ENCODE measurements around the gene ERICH6.
A peak's percentile ranks its signal among the peaks of the same experiment; 100 is the strongest.

The ERICH6 gene

DNA sequence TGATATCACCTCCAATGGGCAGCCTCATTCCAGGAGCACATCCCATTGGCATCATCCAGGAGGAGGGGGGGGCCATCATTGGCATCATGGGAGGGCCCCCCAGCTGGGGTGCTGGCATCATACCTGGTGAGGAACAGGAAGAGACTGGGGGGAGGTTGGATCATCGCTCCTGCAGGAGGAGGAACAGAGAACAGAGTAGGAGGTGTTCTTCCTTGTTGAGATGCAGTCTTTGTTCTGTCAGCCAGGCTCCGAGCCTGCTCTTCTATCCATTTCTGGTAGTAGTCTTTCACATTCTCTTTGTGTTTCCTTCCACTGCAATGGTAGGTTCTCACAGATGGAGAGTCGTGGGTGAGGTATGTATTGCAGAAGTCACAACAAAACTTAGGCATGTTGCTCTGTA lies 16.7 kb upstream of the ERICH6 start:
- Histone ChIP-seq H3K4me3 (ENCODE audit: low read depth in 1 of 2, low read length in 2 of 2) (no peak overlapping the region), H3K27me3 (ENCODE audit: low read depth, low read length) (no peaks in the 10 kb centered on the region), H3K4me1 (ENCODE audit: control insufficient read depth in 1 of 2, insufficient read depth in 2 of 2, low read length in 2 of 2) (peaks cover 0 to 6% of the 10 kb centered on the region in 2 donors), H3K27ac (ENCODE audit: low read length) (no peak overlapping the region), H3K9me3 (ENCODE audit: control insufficient read depth in 1 of 2, low read length in 2 of 2) (no peaks in the 10 kb centered on the region), H3K36me3 (ENCODE audit: control insufficient read depth in 1 of 2, insufficient read depth in 2 of 2, low read length in 2 of 2) (no peaks in the 10 kb centered on the region)

DNA sequence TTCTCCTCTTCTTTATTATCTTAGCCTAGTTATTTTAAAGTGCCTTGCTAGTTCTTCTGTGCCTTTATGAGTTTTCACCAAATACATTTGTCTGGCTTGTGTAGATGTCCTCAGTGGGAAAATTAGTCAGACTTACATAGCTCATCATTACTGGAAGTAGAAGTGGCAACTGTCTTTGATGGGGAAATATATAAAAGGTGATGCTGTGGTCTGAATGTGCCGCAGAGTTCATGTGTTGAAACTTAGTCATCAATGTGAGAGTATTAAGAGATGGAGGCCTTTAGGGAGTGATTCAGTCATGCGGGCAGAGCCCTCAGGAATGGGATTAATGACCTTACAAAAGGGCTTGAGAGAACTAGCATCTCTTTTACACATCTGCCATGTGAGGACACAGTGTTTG lies 6.4 kb upstream of the ERICH6 start:
- Histone ChIP-seq H3K27me3 (ENCODE audit: low read depth, low read length) (no peaks in the 10 kb centered on the region), H3K36me3 (ENCODE audit: control insufficient read depth in 1 of 2, insufficient read depth in 2 of 2, low read length in 2 of 2) (no peaks in the 10 kb centered on the region), H3K9me3 (ENCODE audit: control insufficient read depth in 1 of 2, low read length in 2 of 2) (no peaks in the 10 kb centered on the region), H3K4me1 (ENCODE audit: control insufficient read depth in 1 of 2, insufficient read depth in 2 of 2, low read length in 2 of 2) (no peaks in the 10 kb centered on the region), H3K27ac (ENCODE audit: low read length) (no peak overlapping the region), H3K4me3 (ENCODE audit: low read depth in 1 of 2, low read length in 2 of 2) (no peak overlapping the region)

DNA sequence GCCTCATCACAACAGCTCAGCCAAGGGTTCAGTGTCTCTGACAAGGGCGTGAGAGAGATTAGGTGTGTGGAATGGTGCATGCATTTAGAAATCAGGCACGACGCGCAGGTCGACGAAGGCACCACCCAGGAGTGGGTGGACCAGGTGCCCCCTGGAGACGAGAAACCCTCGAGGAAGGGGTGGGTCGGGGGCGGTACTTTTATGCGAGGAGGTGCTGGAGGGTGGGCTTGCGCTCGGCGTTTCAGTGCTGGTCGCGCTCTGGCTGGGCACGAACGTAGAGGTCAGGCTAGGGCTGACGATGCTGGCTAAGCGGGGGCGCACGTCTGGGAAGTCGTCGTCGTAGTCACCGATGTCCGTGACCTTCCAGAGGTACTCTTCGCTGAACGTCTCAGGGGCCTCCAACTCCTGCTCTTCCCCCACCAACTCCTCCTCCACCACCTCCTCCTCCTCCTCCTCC lies 393 bp downstream of the ERICH6 start:
- Histone ChIP-seq H3K4me1 (ENCODE audit: control insufficient read depth in 1 of 2, insufficient read depth in 2 of 2, low read length in 2 of 2) (peaks cover 0 to 5% of the 10 kb centered on the region in 2 donors), H3K27ac (ENCODE audit: low read length) (peak overlapping the region; percentile 86), H3K9me3 (ENCODE audit: control insufficient read depth in 1 of 2, low read length in 2 of 2) (no peaks in the 10 kb centered on the region), H3K36me3 (ENCODE audit: control insufficient read depth in 1 of 2, insufficient read depth in 2 of 2, low read length in 2 of 2) (no peaks in the 10 kb centered on the region), H3K4me3 (ENCODE audit: low read depth in 1 of 2, low read length in 2 of 2) (peak overlapping the region; percentile 66 to 85), H3K27me3 (ENCODE audit: low read depth, low read length) (no peaks in the 10 kb centered on the region)

DNA sequence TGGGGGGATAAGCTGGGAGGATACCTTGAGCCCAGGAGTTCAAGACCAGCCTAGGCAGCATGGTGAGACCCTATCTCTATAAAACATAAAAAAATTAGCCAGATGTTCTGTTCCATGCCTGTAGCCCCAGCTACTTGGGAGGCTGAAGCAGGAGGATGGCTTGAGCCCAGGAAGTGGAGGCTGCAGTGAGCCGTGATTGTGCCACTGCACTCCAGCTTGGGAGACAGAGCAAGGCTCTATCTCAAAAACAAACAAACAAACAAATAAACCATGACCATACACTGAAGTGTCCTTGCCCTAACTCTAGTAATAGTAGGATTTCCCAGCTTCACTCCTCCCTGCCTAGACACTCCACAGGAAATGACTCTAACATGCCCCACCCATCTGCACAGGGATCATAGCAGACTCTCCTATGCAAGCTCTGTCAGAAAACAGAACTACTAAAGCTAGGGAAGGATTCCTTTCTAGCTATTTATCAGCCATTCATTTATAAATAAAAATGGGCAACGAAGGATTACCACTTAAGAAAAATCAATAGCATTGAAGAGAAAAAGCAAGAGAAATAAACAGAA lies 4.6 kb downstream of the ERICH6 start:
- H3K4me3 ChIP-seq (ENCODE audit: low read depth in 1 of 2, low read length in 2 of 2): no peak overlapping the region
- no peaks in the 10 kb centered on the region for H3K36me3 ChIP-seq (ENCODE audit: control insufficient read depth in 1 of 2, insufficient read depth in 2 of 2, low read length in 2 of 2)
- H3K9me3 ChIP-seq (ENCODE audit: control insufficient read depth in 1 of 2, low read length in 2 of 2): no peaks in the 10 kb centered on the region
- H3K27me3 ChIP-seq (ENCODE audit: low read depth, low read length): no peaks in the 10 kb centered on the region
- H3K27ac ChIP-seq (ENCODE audit: low read length): no peak overlapping the region
- H3K4me1 ChIP-seq (ENCODE audit: control insufficient read depth in 1 of 2, insufficient read depth in 2 of 2, low read length in 2 of 2): peaks cover 0 to 5% of the 10 kb centered on the region in 2 donors

DNA sequence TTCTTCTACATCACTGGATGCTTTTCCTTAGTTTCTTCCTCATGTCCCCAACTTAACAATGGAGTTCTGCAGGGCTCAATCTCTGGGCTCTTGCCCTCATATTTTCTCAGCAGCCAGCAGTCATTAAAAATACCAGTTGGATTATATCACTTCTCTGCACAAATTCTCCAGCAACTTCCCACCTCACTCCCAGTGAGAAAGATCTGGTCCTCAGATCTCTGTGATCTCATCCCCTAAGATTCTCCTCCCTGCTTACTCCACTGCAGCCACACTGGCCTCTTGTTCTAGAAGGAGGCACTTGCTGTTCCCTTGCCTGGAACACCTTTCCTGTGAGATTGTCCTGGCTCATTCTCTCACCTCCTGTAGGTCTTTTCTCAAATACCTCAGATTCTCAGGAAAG lies 6.1 kb downstream of the ERICH6 start:
- Histone ChIP-seq H3K36me3 (ENCODE audit: control insufficient read depth in 1 of 2, insufficient read depth in 2 of 2, low read length in 2 of 2) (no peaks in the 10 kb centered on the region), H3K9me3 (ENCODE audit: control insufficient read depth in 1 of 2, low read length in 2 of 2) (no peaks in the 10 kb centered on the region), H3K4me1 (ENCODE audit: control insufficient read depth in 1 of 2, insufficient read depth in 2 of 2, low read length in 2 of 2) (no peaks in the 10 kb centered on the region), H3K27ac (ENCODE audit: low read length) (no peak overlapping the region), H3K27me3 (ENCODE audit: low read depth, low read length) (no peaks in the 10 kb centered on the region), H3K4me3 (ENCODE audit: low read depth in 1 of 2, low read length in 2 of 2) (no peak overlapping the region)

DNA sequence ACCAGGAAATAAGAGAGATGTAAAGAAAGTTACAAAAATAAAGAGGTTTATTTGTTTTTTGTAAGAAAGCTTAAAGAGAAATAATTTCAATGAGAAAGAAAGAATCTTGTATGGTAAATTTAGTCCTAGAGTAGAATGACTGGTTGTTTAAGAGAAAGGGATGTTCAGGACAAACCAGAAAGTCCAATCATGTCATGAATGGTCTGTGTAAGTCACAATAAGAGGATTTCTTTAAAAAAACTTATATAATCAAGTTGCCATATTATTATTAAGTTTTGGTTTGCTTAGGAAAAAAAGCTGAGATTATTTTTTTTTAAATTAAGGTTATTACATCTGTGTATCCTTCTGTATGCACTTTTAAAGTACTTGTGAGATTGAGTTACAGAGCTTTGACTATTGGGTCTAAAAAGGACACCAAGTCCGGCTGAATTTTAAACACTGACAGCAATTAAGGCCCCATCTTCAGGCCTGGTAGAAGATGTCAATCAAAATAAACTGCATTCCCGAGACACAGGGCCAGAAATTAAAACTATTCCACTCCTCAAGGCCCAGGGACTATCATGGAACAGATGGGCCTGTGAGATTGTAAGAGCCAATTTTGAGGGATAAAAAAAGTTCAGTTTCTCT lies 12.2 kb downstream of the ERICH6 start:
- Histone ChIP-seq H3K27ac (ENCODE audit: low read length) (no peak overlapping the region), H3K27me3 (ENCODE audit: low read depth, low read length) (no peaks in the 10 kb centered on the region), H3K9me3 (ENCODE audit: control insufficient read depth in 1 of 2, low read length in 2 of 2) (no peaks in the 10 kb centered on the region), H3K4me3 (ENCODE audit: low read depth in 1 of 2, low read length in 2 of 2) (no peak overlapping the region), H3K4me1 (ENCODE audit: control insufficient read depth in 1 of 2, insufficient read depth in 2 of 2, low read length in 2 of 2) (no peaks in the 10 kb centered on the region), H3K36me3 (ENCODE audit: control insufficient read depth in 1 of 2, insufficient read depth in 2 of 2, low read length in 2 of 2) (no peaks in the 10 kb centered on the region)

DNA sequence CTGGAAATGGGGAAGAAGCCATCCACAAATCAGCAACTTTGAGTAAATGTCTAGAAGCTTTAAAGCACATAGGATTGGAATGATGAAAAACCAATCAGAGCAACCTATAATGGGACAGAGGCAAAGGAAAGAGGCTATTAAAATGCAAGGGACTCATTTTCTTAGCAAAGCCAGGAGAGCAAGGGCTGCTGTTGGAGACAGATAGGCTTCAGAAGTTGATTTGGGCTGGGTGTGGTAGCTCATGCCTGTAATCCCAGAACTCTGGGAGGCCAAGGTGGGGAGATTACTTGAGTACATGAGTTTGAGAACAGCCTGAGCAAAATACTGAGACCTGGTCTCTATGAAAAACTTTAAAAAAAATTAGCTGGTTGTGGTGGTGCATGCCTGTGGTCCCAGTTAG lies 16.1 kb downstream of the ERICH6 start:
- H3K27me3 ChIP-seq (ENCODE audit: low read depth, low read length): no peaks in the 10 kb centered on the region
- H3K36me3 ChIP-seq (ENCODE audit: control insufficient read depth in 1 of 2, insufficient read depth in 2 of 2, low read length in 2 of 2): no peaks in the 10 kb centered on the region
- H3K4me3 ChIP-seq (ENCODE audit: low read depth in 1 of 2, low read length in 2 of 2): no peak overlapping the region

DNA sequence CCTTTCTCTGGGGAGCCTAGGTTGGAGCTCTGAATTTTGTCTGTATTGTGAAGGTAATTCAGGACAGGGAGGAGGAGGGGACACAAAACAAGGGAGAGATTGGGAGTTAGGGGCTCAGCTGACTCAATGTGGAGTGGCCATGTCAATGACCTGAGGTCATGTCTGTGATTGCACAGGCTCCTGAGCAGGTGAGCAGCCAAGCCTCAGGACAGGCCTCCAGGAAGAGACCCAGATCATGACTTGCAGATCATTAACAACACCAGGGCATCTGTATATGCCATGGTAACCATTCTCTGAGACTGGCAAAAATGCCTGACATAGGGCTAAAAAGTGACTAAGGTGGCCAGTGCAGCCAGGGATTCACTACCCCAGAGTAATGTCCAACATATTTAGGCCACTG lies 20.9 kb downstream of the ERICH6 start:
- no peaks in the 10 kb centered on the region for H3K4me1 ChIP-seq (ENCODE audit: control insufficient read depth in 1 of 2, insufficient read depth in 2 of 2, low read length in 2 of 2)
- H3K36me3 ChIP-seq (ENCODE audit: control insufficient read depth in 1 of 2, insufficient read depth in 2 of 2, low read length in 2 of 2): no peaks in the 10 kb centered on the region
- no peak overlapping the region for H3K4me3 ChIP-seq (ENCODE audit: low read depth in 1 of 2, low read length in 2 of 2)
- H3K9me3 ChIP-seq (ENCODE audit: control insufficient read depth in 1 of 2, low read length in 2 of 2): no peaks in the 10 kb centered on the region
- no peaks in the 10 kb centered on the region for H3K27me3 ChIP-seq (ENCODE audit: low read depth, low read length)
- no peak overlapping the region for H3K27ac ChIP-seq (ENCODE audit: low read length)

More for the DNA sequence above, 16.1 kb downstream of the ERICH6 start:
- Histone ChIP-seq H3K9me3 (ENCODE audit: control insufficient read depth in 1 of 2, low read length in 2 of 2) (no peaks in the 10 kb centered on the region), H3K4me1 (ENCODE audit: control insufficient read depth in 1 of 2, insufficient read depth in 2 of 2, low read length in 2 of 2) (no peaks in the 10 kb centered on the region), H3K27ac (ENCODE audit: low read length) (no peak overlapping the region)

DNA sequence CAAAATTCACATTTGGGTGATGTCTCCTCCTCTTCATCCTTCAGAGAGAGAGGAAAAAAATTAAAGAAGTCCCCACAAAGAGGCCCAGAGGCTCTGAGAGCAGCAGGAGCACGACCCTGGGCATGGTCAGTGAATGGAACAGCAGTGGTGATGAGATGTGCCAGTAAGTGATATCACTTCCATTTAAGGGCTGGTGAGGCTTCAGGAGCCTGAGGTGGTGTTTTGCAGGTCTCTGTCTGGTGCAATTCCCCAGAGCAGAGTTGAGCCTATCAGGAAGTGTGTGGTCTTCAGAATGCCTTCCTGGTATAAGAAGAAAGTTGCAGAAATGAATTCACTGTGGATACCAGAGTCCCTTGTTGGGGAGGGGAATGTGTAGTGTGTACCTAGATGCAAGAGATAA lies 21.4 kb downstream of the ERICH6 start:
- H3K36me3 ChIP-seq (ENCODE audit: control insufficient read depth in 1 of 2, insufficient read depth in 2 of 2, low read length in 2 of 2): no peaks in the 10 kb centered on the region
- no peak overlapping the region for H3K4me3 ChIP-seq (ENCODE audit: low read depth in 1 of 2, low read length in 2 of 2)
- H3K27me3 ChIP-seq (ENCODE audit: low read depth, low read length): no peaks in the 10 kb centered on the region
- H3K4me1 ChIP-seq (ENCODE audit: control insufficient read depth in 1 of 2, insufficient read depth in 2 of 2, low read length in 2 of 2): no peaks in the 10 kb centered on the region
- no peak overlapping the region for H3K27ac ChIP-seq (ENCODE audit: low read length)
- no peaks in the 10 kb centered on the region for H3K9me3 ChIP-seq (ENCODE audit: control insufficient read depth in 1 of 2, low read length in 2 of 2)

DNA sequence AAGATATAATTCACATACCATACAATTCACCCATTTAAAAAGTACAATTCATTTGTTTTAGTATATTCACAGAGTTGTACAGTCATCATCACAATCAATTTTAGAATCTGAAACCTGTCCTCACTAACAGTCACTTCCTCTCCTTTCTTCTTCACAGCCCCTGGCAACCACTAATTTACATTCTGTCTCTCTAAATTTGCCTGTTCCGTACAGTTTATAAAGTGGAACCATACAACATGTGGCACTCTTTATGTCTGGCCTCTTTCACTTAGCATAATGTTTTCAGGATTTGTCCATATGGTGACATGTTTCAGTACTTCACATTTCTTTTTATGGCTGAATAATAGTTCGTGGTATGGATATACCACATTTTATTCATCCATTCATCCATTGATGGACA lies 22.7 kb downstream of the ERICH6 start:
- Histone ChIP-seq H3K9me3 (ENCODE audit: control insufficient read depth in 1 of 2, low read length in 2 of 2) (peaks cover under 1 to 4% of the 10 kb centered on the region in 2 donors), H3K27me3 (ENCODE audit: low read depth, low read length) (no peaks in the 10 kb centered on the region), H3K27ac (ENCODE audit: low read length) (no peak overlapping the region), H3K36me3 (ENCODE audit: control insufficient read depth in 1 of 2, insufficient read depth in 2 of 2, low read length in 2 of 2) (no peaks in the 10 kb centered on the region), H3K4me1 (ENCODE audit: control insufficient read depth in 1 of 2, insufficient read depth in 2 of 2, low read length in 2 of 2) (no peaks in the 10 kb centered on the region), H3K4me3 (ENCODE audit: low read depth in 1 of 2, low read length in 2 of 2) (no peak overlapping the region)

DNA sequence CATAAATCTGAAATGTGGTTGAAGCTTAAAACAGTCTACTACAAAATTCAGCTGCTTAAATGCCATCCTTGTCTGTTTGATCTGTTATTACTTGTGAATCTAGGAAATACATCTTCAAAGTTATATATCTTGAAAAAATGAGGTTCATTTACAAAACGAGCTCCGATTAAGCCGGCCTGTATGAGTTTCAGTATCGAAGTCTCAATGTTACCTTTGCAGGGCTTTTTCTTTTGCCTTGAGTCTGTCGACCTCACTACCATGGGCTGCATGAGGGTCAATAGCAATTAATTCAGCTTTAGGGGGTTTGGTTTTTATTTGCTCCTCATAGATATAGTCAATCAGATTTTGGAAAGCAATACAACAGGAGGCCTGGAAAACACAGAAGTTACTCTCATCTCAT lies 23.2 kb downstream of the ERICH6 start:
- Histone ChIP-seq H3K4me1 (ENCODE audit: control insufficient read depth in 1 of 2, insufficient read depth in 2 of 2, low read length in 2 of 2) (no peaks in the 10 kb centered on the region), H3K27me3 (ENCODE audit: low read depth, low read length) (no peaks in the 10 kb centered on the region), H3K9me3 (ENCODE audit: control insufficient read depth in 1 of 2, low read length in 2 of 2) (peaks cover 4 to 6% of the 10 kb centered on the region in 2 donors), H3K27ac (ENCODE audit: low read length) (no peak overlapping the region), H3K4me3 (ENCODE audit: low read depth in 1 of 2, low read length in 2 of 2) (no peak overlapping the region), H3K36me3 (ENCODE audit: control insufficient read depth in 1 of 2, insufficient read depth in 2 of 2, low read length in 2 of 2) (no peaks in the 10 kb centered on the region)

DNA sequence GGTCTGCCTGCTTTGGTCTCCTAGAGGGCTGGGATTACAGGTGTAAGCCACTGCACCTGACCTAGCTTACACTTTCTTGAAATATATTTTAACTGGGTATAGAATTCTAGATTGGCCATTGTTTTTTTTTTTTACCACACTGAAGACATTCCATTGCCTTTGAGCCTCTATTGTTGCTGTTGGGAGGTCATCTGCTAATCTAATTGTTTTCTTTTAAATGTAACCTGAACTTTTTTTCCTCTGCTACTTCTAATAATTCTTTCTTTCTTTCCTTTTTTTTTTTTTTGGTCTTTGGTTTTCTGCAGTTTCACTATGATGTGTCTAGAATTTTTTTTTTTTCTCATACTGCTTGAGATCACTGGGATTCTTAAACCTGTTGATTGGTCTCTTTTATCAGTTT lies 28.1 kb downstream of the ERICH6 start:
- peaks cover 4 to 10% of the 10 kb centered on the region in 2 donors for H3K9me3 ChIP-seq (ENCODE audit: control insufficient read depth in 1 of 2, low read length in 2 of 2)
- H3K4me3 ChIP-seq (ENCODE audit: low read depth in 1 of 2, low read length in 2 of 2): no peak overlapping the region
- H3K36me3 ChIP-seq (ENCODE audit: control insufficient read depth in 1 of 2, insufficient read depth in 2 of 2, low read length in 2 of 2): no peaks in the 10 kb centered on the region
- no peaks in the 10 kb centered on the region for H3K27me3 ChIP-seq (ENCODE audit: low read depth, low read length)
- H3K27ac ChIP-seq (ENCODE audit: low read length): no peak overlapping the region
- no peaks in the 10 kb centered on the region for H3K4me1 ChIP-seq (ENCODE audit: control insufficient read depth in 1 of 2, insufficient read depth in 2 of 2, low read length in 2 of 2)
